Stimulated activated memory B cell treated with anti-CD40 and anti-IgM and Interleukin-4, amounts not matched to agents 10 μg/mL and 1 μg/mL and 100 μg/mL, for 72 hours (primary cell): Measurements from ENCODE around the gene CCT6A.
A peak's percentile ranks its signal among the peaks of the same experiment; 100 is the strongest.
"Not testable (repeated sequence)": the region's sequence is repeated elsewhere in the genome, so short reads cannot be mapped to it uniquely, and the experiment has no call there.

Source experiments
- ATAC-seq: fragments of 150-1000 bp; cut with Tn5 transposase; 2 replicates; pipeline ENCODE4 v1.10.0; 2021
- H3K27ac Mint-ChIP-seq: one replicate; pipeline ENCODE4 v1.8.0; 2022; ENCODE audit warnings: mild to moderate bottlenecking, mixed read lengths
- H3K27me3 Mint-ChIP-seq: one replicate; pipeline ENCODE4 v1.8.0; 2022; ENCODE audit warnings: mixed read lengths
- H3K36me3 Mint-ChIP-seq: one replicate; pipeline ENCODE4 v1.8.0; 2022; ENCODE audit warnings: mixed read lengths
- H3K4me1 Mint-ChIP-seq: one replicate; pipeline ENCODE4 v1.8.0; 2022; ENCODE audit warnings: mixed read lengths
- H3K4me3 Mint-ChIP-seq: one replicate; pipeline ENCODE4 v1.8.0; 2022; ENCODE audit warnings: mild to moderate bottlenecking, moderate library complexity, mixed read lengths
- H3K9me3 Mint-ChIP-seq: one replicate; pipeline ENCODE4 v1.8.0; 2022; ENCODE audit warnings: mixed read lengths

Gene CCT6A

GRCh38 chr7:56106108-56107073 is 54.8 kb downstream of the CCT6A start, which contains the start of gene CHCHD2:
CHCHD2 (minus strand) TSS chr7:56106476; CDS start chr7:56106413, 63 bp downstream.
- Mint-ChIP-seq H3K9me3 (peaks cover 4% of the 10 kb centered on the region), H3K27me3 (no peaks in the 10 kb centered on the region), H3K4me3 (peak within 1 kb of the TSS; percentile 99), H3K36me3 (peaks cover 16% of the 10 kb centered on the region), H3K27ac (peak within 1 kb of the TSS; percentile 98), H3K4me1 (peaks cover 27% of the 10 kb centered on the region)
- ATAC-seq: peak; percentile 100

- Mint-ChIP-seq H3K9me3 (peaks cover 4% of the 10 kb centered on the region), H3K27ac (peak overlapping the region; percentile 98), H3K27me3 (no peaks in the 10 kb centered on the region), H3K4me3 (no peak overlapping the region), H3K36me3 (peaks cover 15% of the 10 kb centered on the region), H3K4me1 (peaks cover 27% of the 10 kb centered on the region)
- ATAC-seq: no peak
Measured at GRCh38 chr7:56107954-56108258, 56.3 kb downstream of the CCT6A start.

GRCh38 chr7:56110611-56111010 is 59.0 kb downstream of the CCT6A start:
- no peak for ATAC-seq
- Mint-ChIP-seq H3K36me3 (peaks cover 6% of the 10 kb centered on the region), H3K4me3 (no peak overlapping the region)

GRCh38 chr7:56112244-56112643 is 60.7 kb downstream of the CCT6A start:
- H3K27me3 Mint-ChIP-seq: peaks cover 20% of the 10 kb centered on the region
- not testable (repeated sequence) for H3K4me1 Mint-ChIP-seq, H3K27ac Mint-ChIP-seq, H3K9me3 Mint-ChIP-seq, ATAC-seq, H3K4me3 Mint-ChIP-seq, H3K36me3 Mint-ChIP-seq

More at GRCh38 chr7:56110611-56111010, 59.0 kb downstream of the CCT6A start:
- Mint-ChIP-seq H3K4me1 (peaks cover 23% of the 10 kb centered on the region), H3K9me3 (peaks cover 4% of the 10 kb centered on the region), H3K27ac (no peak overlapping the region), H3K27me3 (peaks cover 3% of the 10 kb centered on the region)
